H4 (cell line): ENCODE data around the gene NSUN3. TPM values are rescaled to one million over a fixed set of nuclear protein-coding genes. Genes with fewer than 3 reads are reported as not detected.
"Not testable (repeated sequence)": the region's sequence is repeated elsewhere in the genome, so short reads cannot be mapped to it uniquely, and the experiment has no call there.

Source experiments
- DNase-seq: peaks from one replicate; pipeline ENCODE4 v3.0.0-alpha.2; 2015; ENCODE audit warnings: low spot score
- total RNA-seq: library from RNA; depleted of rRNA; stranded (reverse); fragments of >200 nt; shearing (Covaris generic); gene quantifications from 2 replicates; pipeline ENCODE4 v1.2.3, GENCODE V29; 2014

The NSUN3 gene
- total RNA-seq, 1 experiment from 2014 or later = 13.3 TPM

GRCh38 chr3:94069194-94069813 is 6.4 kb downstream of the NSUN3 start:
- DNase-seq = no peak

- DNase-seq = no peak
Observed at GRCh38 chr3:94070341-94070911, 7.6 kb downstream of the NSUN3 start.

- DNase-seq = no peak
Observed at GRCh38 chr3:94071713-94072284, 8.9 kb downstream of the NSUN3 start.

GRCh38 chr3:94076055-94076454 is 13.2 kb downstream of the NSUN3 start:
- DNase-seq = no peak

GRCh38 chr3:94080552-94080951 is 17.7 kb downstream of the NSUN3 start:
- not testable (repeated sequence) for DNase-seq

GRCh38 chr3:94081884-94082283 is 19.0 kb downstream of the NSUN3 start:
- DNase-seq = no peak

- no peak for DNase-seq
Observed at GRCh38 chr3:94082391-94082937, 19.6 kb downstream of the NSUN3 start.

GRCh38 chr3:94083261-94083660 is 20.4 kb downstream of the NSUN3 start:
- no peak for DNase-seq

GRCh38 chr3:94089126-94089525 is 26.3 kb downstream of the NSUN3 start:
- DNase-seq = no peak

GRCh38 chr3:94092086-94092485 is 29.2 kb downstream of the NSUN3 start:
- no peak for DNase-seq

GRCh38 chr3:94093151-94093550 is 30.3 kb downstream of the NSUN3 start:
- DNase-seq = no peak

GRCh38 chr3:94095111-94095510 is 32.2 kb downstream of the NSUN3 start:
- DNase-seq = no peak

GRCh38 chr3:94098452-94098851 is 35.6 kb downstream of the NSUN3 start:
- DNase-seq = no peak

- no peak for DNase-seq
Observed at GRCh38 chr3:94099311-94099710, 36.5 kb downstream of the NSUN3 start.

- no peak for DNase-seq
Observed at GRCh38 chr3:94101860-94102259, 39.0 kb downstream of the NSUN3 start.

GRCh38 chr3:94106268-94106667 is 43.4 kb downstream of the NSUN3 start:
- no peak for DNase-seq

- not testable (repeated sequence) for DNase-seq
Observed at GRCh38 chr3:94110232-94110631, 47.4 kb downstream of the NSUN3 start.

- no peak for DNase-seq
Observed at GRCh38 chr3:94110854-94111253, 48.0 kb downstream of the NSUN3 start.

GRCh38 chr3:94114666-94115065 is 51.8 kb downstream of the NSUN3 start:
- DNase-seq = no peak

GRCh38 chr3:94115482-94115881 is 52.6 kb downstream of the NSUN3 start:
- DNase-seq = peak; percentile 14

- no peak for DNase-seq
Observed at GRCh38 chr3:94117729-94118128, 54.9 kb downstream of the NSUN3 start.

- DNase-seq = no peak
Observed at GRCh38 chr3:94118390-94118789, 55.5 kb downstream of the NSUN3 start.

- DNase-seq = no peak
Observed at GRCh38 chr3:94121161-94121560, 58.3 kb downstream of the NSUN3 start.
